Naive thymus-derived CD4-positive, alpha-beta T cell (primary cell): ENCODE results near the gene C1GALT1C1. TPM values are rescaled to one million over a fixed set of nuclear protein-coding genes. Genes with fewer than 3 reads are reported as not detected.
A peak's percentile ranks its signal among the peaks of the same experiment; 100 is the strongest.

Experiments
- ATAC-seq: fragments of 150-1000 bp; cut with Tn5 transposase; 2 replicates; pipeline ENCODE4 v1.10.0; 2021; ENCODE audit warnings: mild to moderate bottlenecking, moderate library complexity
- CTCF ChIA-PET: fragments of 350-600 bp; sonication (Branson Sonifier 250); formaldehyde crosslinking; loops from one replicate; lab custom pipeline; 2021; ENCODE audit warnings: antibody characterized with exemption; lab: Charles Lee
- POLR2A ChIA-PET: fragments of 350-600 bp; sonication (Branson Sonifier 250); formaldehyde crosslinking; loops from one replicate; lab custom pipeline; 2021; ENCODE audit warnings: antibody characterized with exemption, inconsistent platforms; lab: Charles Lee
- DNase-seq, 9 donors: peaks; one replicate each; pipeline versions ENCODE4 v3.0.0 to v3.0.0-alpha.2; 2020 to 2022; ENCODE audit warnings: mixed read lengths in 1 of 9
- H3K27ac ChIP-seq: one replicate; pipeline ENCODE4 v1.7.0; 2013; ENCODE audit warnings: mild to moderate bottlenecking, low read depth, low read length, moderate library complexity
- H3K27me3 ChIP-seq, 2 donors: one replicate each; pipeline ENCODE4 v1.7.0; 2013; ENCODE audit warnings: low read length in 2 of 2, mild to moderate bottlenecking in 2 of 2, moderate library complexity in 2 of 2; ENCODE audit not compliant: control insufficient read depth in 2 of 2, insufficient read depth in 2 of 2
- H3K36me3 ChIP-seq, 3 experiments: 1 replicate in 2 of 3; 2 replicates in 1 of 3; pipeline ENCODE4 v1.7.0; 2013; ENCODE audit warnings: low read length in 3 of 3, mild to moderate bottlenecking in 3 of 3, moderate library complexity in 1 of 3; ENCODE audit not compliant: insufficient read depth in 3 of 3, control insufficient read depth in 2 of 3
- H3K4me1 ChIP-seq, 2 donors: one replicate each; pipeline ENCODE4 v1.7.0; 2013; ENCODE audit warnings: low read length in 2 of 2, mild to moderate bottlenecking in 2 of 2, moderate library complexity in 1 of 2; ENCODE audit not compliant: control insufficient read depth in 2 of 2, insufficient read depth in 2 of 2
- H3K4me3 ChIP-seq: 2 replicates; pipeline ENCODE4 v1.7.0; 2013; ENCODE audit warnings: mild to moderate bottlenecking, low read length
- H3K9me3 ChIP-seq, 3 experiments: 1 replicate in 2 of 3; 2 replicates in 1 of 3; pipeline ENCODE4 v1.7.0; 2013; ENCODE audit warnings: low read length in 3 of 3; ENCODE audit not compliant: control insufficient read depth in 2 of 3
- H3K27ac Mint-ChIP-seq, 9 donors: one replicate each; pipeline ENCODE4 v1.8.0; 2020 to 2022; ENCODE audit warnings: mixed read lengths in 9 of 9, mild to moderate bottlenecking in 8 of 9, moderate library complexity in 5 of 9, inconsistent platforms in 2 of 9
- H3K27me3 Mint-ChIP-seq, 5 donors: one replicate each; pipeline ENCODE4 v1.8.0; 2021 to 2022; ENCODE audit warnings: mixed read lengths in 5 of 5, mild to moderate bottlenecking in 1 of 5
- H3K36me3 Mint-ChIP-seq, 5 donors: one replicate each; pipeline ENCODE4 v1.8.0; 2020 to 2022; ENCODE audit warnings: mixed read lengths in 5 of 5, mild to moderate bottlenecking in 3 of 5, inconsistent platforms in 1 of 5
- H3K4me1 Mint-ChIP-seq, 7 donors: one replicate each; pipeline ENCODE4 v1.8.0; 2020 to 2022; ENCODE audit warnings: mixed read lengths in 7 of 7, mild to moderate bottlenecking in 3 of 7, inconsistent platforms in 1 of 7
- H3K4me3 Mint-ChIP-seq, 10 donors: one replicate each; pipeline ENCODE4 v1.8.0; 2020 to 2022; ENCODE audit warnings: mild to moderate bottlenecking in 10 of 10, mixed read lengths in 10 of 10, moderate library complexity in 6 of 10, inconsistent platforms in 2 of 10
- H3K9me3 Mint-ChIP-seq, 11 donors: one replicate each; pipeline ENCODE4 v1.8.0; 2020 to 2022; ENCODE audit warnings: mixed read lengths in 11 of 11, mild to moderate bottlenecking in 4 of 11, inconsistent platforms in 1 of 11, moderate library complexity in 1 of 11
- intact Hi-C, 2 donors: fragments of 100-400 bp; cut with micrococcal nuclease; formaldehyde crosslinking; loops; one replicate each; pipeline ENCODE4 v1.15.1; 2023
- polyA plus RNA-seq, 2 donors: library from polyadenylated mRNA; unstranded; fragments of 300-500 nt; fragmentation: Illumina TruSeq; gene quantifications; one replicate each; pipeline ENCODE4 v1.2.3, GENCODE V29; 2021
- total RNA-seq, 6 experiments: library from RNA in 5 of 6; stranded (reverse) in 5 of 6; gene quantifications; 1 replicate in 5 of 6; 2 replicates in 1 of 6; pipeline ENCODE4 v1.2.3 and lab custom pipeline; 2021 to 2026

Gene C1GALT1C1
- total RNA-seq (10 to 100 TPM in 3 of 5 experiments, 1 to 10 TPM in 2; 4.7 to 29.5 (median 16.4) TPM), polyA plus RNA-seq (10 to 100 TPM; 22.2 to 31.0 TPM), total RNA-seq (lab: John Stamatoyannopoulos, UW) (4.2 reads per million, percentile 21 among the genes with 10 or more reads in this experiment)

DNA sequence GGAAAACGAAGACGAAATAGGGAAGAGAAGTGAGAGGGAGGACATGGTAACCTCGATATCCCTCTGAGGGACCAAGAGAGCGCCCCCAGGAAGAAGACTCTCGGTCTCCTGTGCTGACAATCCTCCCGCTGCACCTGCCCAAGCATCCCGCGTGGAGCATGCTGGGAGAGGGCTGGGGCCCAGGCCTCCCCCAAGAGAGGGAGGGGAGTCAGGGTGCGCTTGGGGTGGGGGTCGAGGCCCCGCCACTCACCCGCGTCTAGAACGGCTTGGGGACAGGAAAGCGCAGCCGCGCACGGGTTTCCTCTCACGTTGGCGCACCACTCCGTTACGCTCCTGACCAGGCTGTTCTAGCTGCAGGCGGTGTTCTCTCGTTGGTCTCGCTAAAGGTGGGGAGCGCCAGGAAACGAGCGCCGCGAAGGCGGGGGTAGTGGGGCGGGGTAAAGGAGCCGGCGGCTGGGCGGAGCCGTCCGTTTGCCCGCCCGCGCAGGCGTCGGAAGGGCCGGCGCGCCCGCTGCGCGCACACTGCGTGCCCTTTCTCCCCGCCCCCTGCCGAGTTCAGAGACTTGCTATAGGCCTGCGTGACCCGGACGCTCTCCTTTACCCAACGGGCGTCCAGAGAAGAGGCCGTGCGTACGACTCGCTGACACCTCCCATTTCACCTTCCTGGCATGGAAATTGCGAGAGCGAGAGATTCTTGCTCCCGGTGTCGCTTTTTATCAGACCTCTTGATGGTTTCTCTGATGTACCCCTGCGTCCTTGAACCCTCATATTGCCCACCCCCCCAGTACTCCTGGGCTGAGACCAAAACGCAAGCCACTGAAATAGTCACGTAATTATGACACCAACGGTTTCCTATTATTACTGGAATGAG, at the start of gene C1GALT1C1:
Gene C1GALT1C1, minus strand, starts transcription at position 388 of the 871 bp plus-strand sequence. CDS start 2,888 bp downstream, outside the sequence.
- Mint-ChIP-seq H3K4me3 (peak within 1 kb of the TSS; percentile 87 to 94 (median 92)), H3K27me3 (no peaks in the 10 kb centered on the region), H3K9me3 (peaks cover 0 to 1% (median 0%) of the 10 kb centered on the region in 11 donors), H3K27ac (peak within 1 kb of the TSS; percentile 96 to 100 (median 98)), H3K36me3 (peaks cover 0 to 7% (median 0%) of the 10 kb centered on the region in 5 donors), H3K4me1 (peaks cover 0 to 32% (median 24%) of the 10 kb centered on the region in 7 donors)
- Histone ChIP-seq H3K27me3 (no peaks in the 10 kb centered on the region), H3K4me1 (peaks cover 6 to 11% of the 10 kb centered on the region in 2 donors), H3K36me3 (peaks cover 0 to 3% (median 0%) of the 10 kb centered on the region in 3 experiments), H3K4me3 (peak within 1 kb of the TSS; percentile 87), H3K9me3 (no peaks in the 10 kb centered on the region), H3K27ac (peak within 1 kb of the TSS; percentile 95)
- ChIA-PET POLR2A (interaction anchor here (0.5 to 4.1 kb wide), 4 partner anchors 25 to 687 kb away, joined by 3 to 42 read pairs (median 18); partner anchors contain the start of genes CUL4B and MCTS1), CTCF (no interaction called here)
- ATAC-seq (peak; percentile 95), DNase-seq (peak; percentile 80 to 96 (median 92))
- intact Hi-C loops, result loop anchor here (1.0 to 5.0 kb wide), 9 partner anchors 15 to 1233 kb away; partner anchors contain the start of genes MCTS1 (in 2 of the 2) and SLC25A43 (in 1 of the 2)

DNA sequence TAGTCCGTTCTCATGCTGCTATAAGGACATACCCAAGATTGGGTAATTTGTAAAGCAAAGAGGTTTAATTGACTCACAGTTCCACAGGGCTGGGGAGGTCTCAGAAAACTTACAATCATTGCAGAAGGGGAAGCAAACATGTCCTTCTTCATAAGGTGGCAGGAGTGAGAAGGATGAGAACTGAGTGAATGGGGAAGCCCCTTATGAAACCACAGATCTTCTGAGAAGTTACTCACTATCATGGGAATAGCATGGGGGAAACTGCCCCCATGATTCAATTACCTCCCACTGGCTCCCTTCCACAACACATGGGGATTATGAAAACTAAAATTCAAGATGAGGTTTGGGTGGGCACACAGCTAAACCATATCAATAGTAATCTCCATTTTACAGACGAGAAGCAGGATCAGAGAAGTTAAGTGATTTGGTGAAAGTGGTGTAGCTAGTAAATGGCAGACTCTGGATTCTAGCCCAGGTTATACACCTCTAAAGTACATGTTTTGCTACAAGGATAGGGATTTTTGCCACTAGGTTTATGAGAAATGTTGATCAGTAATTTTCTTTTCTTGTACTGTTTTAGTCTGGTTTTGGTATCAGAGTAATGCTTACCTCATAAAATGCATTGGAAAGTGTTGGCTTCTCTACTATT, 47.3 kb upstream of the C1GALT1C1 start:
- no peaks in the 10 kb centered on the region for H3K27me3 Mint-ChIP-seq
- POLR2A ChIA-PET, result no interaction called here
- ATAC-seq (peak; percentile 22), DNase-seq (no peak)
- H3K36me3 Mint-ChIP-seq, result peaks cover 0 to 17% (median 0%) of the 10 kb centered on the region in 5 donors
- no peak overlapping the region for H3K4me3 Mint-ChIP-seq
- Histone ChIP-seq H3K36me3 (no peaks in the 10 kb centered on the region), H3K4me3 (no peak overlapping the region), H3K9me3 (no peaks in the 10 kb centered on the region), H3K27ac (no peak overlapping the region), H3K27me3 (no peaks in the 10 kb centered on the region), H3K4me1 (no peaks in the 10 kb centered on the region)
- intact Hi-C loops, result no loop called here
- H3K4me1 Mint-ChIP-seq, result peaks cover 0 to 15% (median 7%) of the 10 kb centered on the region in 7 donors
- peaks cover 0 to 15% (median 0%) of the 10 kb centered on the region in 11 donors for H3K9me3 Mint-ChIP-seq
- CTCF ChIA-PET, result no interaction called here
- H3K27ac Mint-ChIP-seq, result no peak overlapping the region

DNA sequence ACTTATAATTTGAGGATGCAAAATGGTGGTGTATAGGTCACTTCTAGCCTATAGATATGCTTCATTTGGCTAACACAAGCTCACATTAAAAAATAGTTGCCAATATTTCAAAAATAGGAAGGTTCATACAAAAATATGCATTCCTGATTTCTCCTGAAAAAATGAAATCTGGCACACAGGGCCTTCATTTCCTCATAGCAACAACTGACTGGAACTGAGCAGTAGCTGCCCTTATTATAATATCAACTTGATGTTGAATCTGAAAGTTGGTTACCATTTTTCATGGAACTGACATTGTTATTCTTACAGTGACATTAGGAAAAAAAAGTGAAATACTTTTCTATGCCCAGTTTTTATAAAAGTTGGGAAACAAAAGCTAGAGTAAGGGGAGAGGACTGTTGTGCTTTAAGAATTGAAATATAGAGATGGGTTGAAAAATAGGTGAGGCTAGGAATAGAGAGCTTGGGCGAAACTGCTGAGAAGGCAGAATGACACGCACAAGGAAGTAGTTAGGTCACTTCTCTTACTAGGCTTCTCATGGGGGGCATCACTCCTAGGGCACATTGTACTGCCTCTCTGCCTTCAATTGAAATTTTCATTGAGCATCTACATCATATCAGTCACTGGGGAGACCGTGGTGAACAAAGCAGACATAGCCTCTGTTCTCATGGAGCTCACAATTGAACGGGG, 43.1 kb upstream of the C1GALT1C1 start:
- Histone ChIP-seq H3K27ac (no peak overlapping the region), H3K9me3 (no peaks in the 10 kb centered on the region), H3K27me3 (no peaks in the 10 kb centered on the region), H3K4me3 (no peak overlapping the region), H3K4me1 (no peaks in the 10 kb centered on the region), H3K36me3 (no peaks in the 10 kb centered on the region)
- no peak overlapping the region for H3K27ac Mint-ChIP-seq
- ATAC-seq (no peak), DNase-seq (no peak)
- peaks cover 0 to 7% (median 0%) of the 10 kb centered on the region in 7 donors for H3K4me1 Mint-ChIP-seq
- POLR2A ChIA-PET, result no interaction called here
- H3K36me3 Mint-ChIP-seq, result peaks cover 0 to 10% (median 0%) of the 10 kb centered on the region in 5 donors
- no peak overlapping the region for H3K4me3 Mint-ChIP-seq
- CTCF ChIA-PET, result no interaction called here
- intact Hi-C loops, result no loop called here
- H3K27me3 Mint-ChIP-seq, result no peaks in the 10 kb centered on the region
- H3K9me3 Mint-ChIP-seq, result peaks cover 0 to 11% (median 0%) of the 10 kb centered on the region in 11 donors

DNA sequence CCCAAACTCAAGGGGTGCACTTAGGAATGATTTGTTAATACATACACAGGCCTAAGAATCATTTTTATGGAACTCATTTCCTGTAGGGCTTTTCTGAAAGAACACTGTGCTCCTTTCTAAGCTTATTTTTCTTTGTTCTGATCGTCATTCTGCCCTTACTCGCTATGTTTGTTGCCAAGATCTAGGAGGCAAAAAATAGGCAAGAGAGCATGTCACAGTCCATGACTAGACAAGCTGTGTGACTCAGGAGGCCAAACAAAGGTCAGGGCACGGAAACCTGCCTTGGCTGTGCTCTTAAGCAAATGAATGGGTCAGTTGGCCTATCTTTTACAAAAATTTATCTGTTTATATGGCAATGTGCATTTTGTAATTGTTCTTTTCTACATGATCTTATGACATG, 42.5 kb upstream of the C1GALT1C1 start:
- no peaks in the 10 kb centered on the region for H3K27me3 Mint-ChIP-seq
- ChIA-PET POLR2A (no interaction called here), CTCF (no interaction called here)
- Histone ChIP-seq H3K27ac (no peak overlapping the region), H3K4me3 (no peak overlapping the region), H3K36me3 (no peaks in the 10 kb centered on the region), H3K9me3 (no peaks in the 10 kb centered on the region), H3K27me3 (no peaks in the 10 kb centered on the region), H3K4me1 (no peaks in the 10 kb centered on the region)
- H3K9me3 Mint-ChIP-seq, result peaks cover 0 to 11% (median 0%) of the 10 kb centered on the region in 11 donors
- H3K4me1 Mint-ChIP-seq, result peaks cover 0 to 7% (median 0%) of the 10 kb centered on the region in 7 donors
- H3K36me3 Mint-ChIP-seq, result peaks cover 0 to 10% (median 0%) of the 10 kb centered on the region in 5 donors
- ATAC-seq, result no peak
- no peak overlapping the region for H3K27ac Mint-ChIP-seq
- intact Hi-C loops, result no loop called here
- no peak overlapping the region for H3K4me3 Mint-ChIP-seq
- DNase-seq, result no peak

DNA sequence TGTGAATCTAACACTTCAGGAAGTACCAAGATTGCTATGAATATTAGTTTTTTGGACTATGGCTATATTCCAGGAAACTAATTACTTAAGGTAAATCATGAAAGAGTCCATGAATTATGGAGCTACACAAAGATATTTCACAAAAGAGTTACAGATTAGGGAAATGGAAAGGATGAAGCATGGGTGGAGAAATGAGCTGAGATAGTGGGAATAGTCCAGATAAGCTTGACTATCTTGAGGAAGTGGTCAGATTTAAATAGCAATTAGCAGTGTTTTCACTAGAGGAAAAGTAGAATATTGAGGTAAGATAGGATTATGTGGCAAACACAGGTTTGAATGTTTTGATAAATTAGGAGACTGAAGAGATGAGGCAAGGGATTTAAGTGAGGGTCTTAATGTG, 42.1 kb upstream of the C1GALT1C1 start:
- ATAC-seq (no peak), DNase-seq (no peak)
- ChIA-PET POLR2A (no interaction called here), CTCF (no interaction called here)
- Mint-ChIP-seq H3K36me3 (peaks cover 0 to 7% (median 0%) of the 10 kb centered on the region in 5 donors), H3K9me3 (peaks cover 0 to 9% (median 0%) of the 10 kb centered on the region in 11 donors), H3K4me1 (peaks cover 0 to 4% (median 0%) of the 10 kb centered on the region in 7 donors), H3K27me3 (no peaks in the 10 kb centered on the region), H3K27ac (no peak overlapping the region), H3K4me3 (no peak overlapping the region)
- H3K4me3 ChIP-seq, result no peak overlapping the region
- H3K4me1 ChIP-seq, result no peaks in the 10 kb centered on the region
- no peaks in the 10 kb centered on the region for H3K9me3 ChIP-seq
- no peak overlapping the region for H3K27ac ChIP-seq
- H3K36me3 ChIP-seq, result no peaks in the 10 kb centered on the region
- intact Hi-C loops, result no loop called here
- H3K27me3 ChIP-seq, result no peaks in the 10 kb centered on the region

DNA sequence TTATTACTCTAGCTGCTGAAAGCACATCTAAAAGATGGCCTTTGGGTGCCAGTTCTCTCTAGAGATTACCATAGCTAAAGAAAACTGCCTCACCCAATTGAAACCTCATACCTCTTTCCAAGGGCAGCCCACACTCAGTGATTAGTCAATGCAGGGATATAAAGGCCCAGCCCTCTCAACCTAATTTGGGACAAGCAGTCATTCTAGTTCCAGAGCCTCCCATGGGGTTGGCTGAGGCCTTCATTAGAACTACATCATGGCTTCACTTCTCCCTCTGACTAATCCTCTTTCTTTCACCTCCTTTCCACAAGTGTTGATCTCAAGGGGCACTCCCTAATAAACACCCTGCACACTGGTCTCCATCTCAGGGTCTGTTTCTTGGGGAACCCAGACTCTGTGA, 38.5 kb upstream of the C1GALT1C1 start:
- H3K27ac ChIP-seq, result no peak overlapping the region
- POLR2A ChIA-PET, result interaction anchor here (0.6 kb wide), 1 partner anchor 13 kb away, joined by 3 read pairs; no protein-coding TSS in a partner anchor
- no peaks in the 10 kb centered on the region for H3K27me3 Mint-ChIP-seq
- H3K36me3 ChIP-seq, result no peaks in the 10 kb centered on the region
- H3K27ac Mint-ChIP-seq, result no peak overlapping the region
- H3K4me1 Mint-ChIP-seq, result peaks cover 0 to 7% (median 0%) of the 10 kb centered on the region in 7 donors
- no peaks in the 10 kb centered on the region for H3K36me3 Mint-ChIP-seq
- ATAC-seq (no peak), DNase-seq (no peak)
- H3K27me3 ChIP-seq, result no peaks in the 10 kb centered on the region
- no peaks in the 10 kb centered on the region for H3K9me3 Mint-ChIP-seq
- CTCF ChIA-PET, result no interaction called here
- no peaks in the 10 kb centered on the region for H3K4me1 ChIP-seq
- H3K9me3 ChIP-seq, result no peaks in the 10 kb centered on the region
- intact Hi-C loops, result no loop called here
- no peak overlapping the region for H3K4me3 Mint-ChIP-seq
- no peak overlapping the region for H3K4me3 ChIP-seq
